ENCODE measurements around the gene CACNG4.

CACNG4 gene

DNA sequence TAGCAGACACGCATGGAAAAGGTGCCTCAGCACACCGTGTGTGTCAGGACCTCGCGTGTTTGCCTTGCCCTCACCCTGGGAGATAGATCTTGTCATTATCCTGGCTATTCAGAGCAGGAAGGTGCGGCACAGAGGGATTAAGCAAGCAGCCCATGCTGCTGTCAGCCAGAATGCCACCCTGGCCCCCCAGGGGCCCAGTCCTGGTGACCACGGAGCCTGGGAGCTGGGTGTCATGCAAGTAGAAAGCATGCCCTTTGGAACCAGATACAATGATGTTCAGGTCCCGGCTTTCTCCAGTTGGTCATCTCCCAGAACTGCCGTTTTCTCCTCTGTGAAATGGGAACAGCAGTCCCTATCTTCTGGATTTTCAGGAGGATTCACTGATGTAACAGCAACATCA, 29.9 kb downstream of the CACNG4 start:
- Histone ChIP-seq H3K27me3 (no peaks in the 10 kb centered on the region), H3K9me3 (no peaks in the 10 kb centered on the region), H3K4me1 (no peaks in the 10 kb centered on the region; the same call in 1 of the 2 replicates), H3K4me3 (ENCODE audit: low read depth, low read length) (no peak overlapping the region), H3K36me3 (peaks cover 3% of the 10 kb centered on the region; the same call in 1 of the 2 replicates)
- no peak for DNase-seq
- TF ChIP-seq, protein P1, sequence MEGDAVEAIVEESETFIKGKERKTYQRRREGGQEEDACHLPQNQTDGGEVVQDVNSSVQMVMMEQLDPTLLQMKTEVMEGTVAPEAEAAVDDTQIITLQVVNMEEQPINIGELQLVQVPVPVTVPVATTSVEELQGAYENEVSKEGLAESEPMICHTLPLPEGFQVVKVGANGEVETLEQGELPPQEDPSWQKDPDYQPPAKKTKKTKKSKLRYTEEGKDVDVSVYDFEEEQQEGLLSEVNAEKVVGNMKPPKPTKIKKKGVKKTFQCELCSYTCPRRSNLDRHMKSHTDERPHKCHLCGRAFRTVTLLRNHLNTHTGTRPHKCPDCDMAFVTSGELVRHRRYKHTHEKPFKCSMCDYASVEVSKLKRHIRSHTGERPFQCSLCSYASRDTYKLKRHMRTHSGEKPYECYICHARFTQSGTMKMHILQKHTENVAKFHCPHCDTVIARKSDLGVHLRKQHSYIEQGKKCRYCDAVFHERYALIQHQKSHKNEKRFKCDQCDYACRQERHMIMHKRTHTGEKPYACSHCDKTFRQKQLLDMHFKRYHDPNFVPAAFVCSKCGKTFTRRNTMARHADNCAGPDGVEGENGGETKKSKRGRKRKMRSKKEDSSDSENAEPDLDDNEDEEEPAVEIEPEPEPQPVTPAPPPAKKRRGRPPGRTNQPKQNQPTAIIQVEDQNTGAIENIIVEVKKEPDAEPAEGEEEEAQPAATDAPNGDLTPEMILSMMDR (IDR thresholded peaks at IDR 0.05; ENCODE audit: low read depth, low read length), result no peak

DNA sequence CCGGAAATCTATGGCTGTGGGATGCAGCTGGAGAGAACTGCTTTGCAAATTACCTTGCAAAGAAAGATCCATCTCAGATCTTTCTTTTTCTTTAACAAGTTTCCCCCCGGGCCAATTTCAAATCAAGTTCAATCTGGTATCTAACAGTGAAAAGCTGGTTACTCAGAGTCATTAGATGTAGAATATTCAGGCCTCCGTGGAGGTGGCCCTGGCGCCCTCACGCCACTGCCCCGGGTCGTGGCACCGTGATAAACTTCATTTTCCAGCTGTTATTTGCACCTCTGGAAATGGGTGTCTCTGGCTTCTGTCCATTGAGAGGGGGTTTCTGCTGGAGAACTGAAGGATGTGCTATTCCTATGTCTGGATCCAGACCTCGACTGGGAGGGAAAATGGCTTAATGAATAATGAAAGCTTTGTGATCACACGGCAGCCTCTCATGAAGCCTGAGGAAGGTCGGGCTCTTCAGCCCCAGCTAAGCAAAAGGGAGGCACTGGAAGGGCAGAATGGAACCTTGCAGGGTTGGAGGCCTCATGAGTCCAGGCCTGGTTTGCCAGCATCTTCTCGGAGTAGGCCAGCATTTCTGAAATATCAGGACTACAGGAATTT, 30.5 kb downstream of the CACNG4 start:
- Histone ChIP-seq H3K4me3 (ENCODE audit: low read depth, low read length) (no peak overlapping the region), H3K4me1 (no peaks in the 10 kb centered on the region; the same call in 1 of the 2 replicates), H3K9me3 (no peaks in the 10 kb centered on the region), H3K36me3 (peaks cover 3% of the 10 kb centered on the region; the same call in 1 of the 2 replicates), H3K27me3 (no peaks in the 10 kb centered on the region)
- TF ChIP-seq, protein P1 (IDR thresholded peaks at IDR 0.05; ENCODE audit: low read depth, low read length), result no peak
- DNase-seq, result no peak

DNA sequence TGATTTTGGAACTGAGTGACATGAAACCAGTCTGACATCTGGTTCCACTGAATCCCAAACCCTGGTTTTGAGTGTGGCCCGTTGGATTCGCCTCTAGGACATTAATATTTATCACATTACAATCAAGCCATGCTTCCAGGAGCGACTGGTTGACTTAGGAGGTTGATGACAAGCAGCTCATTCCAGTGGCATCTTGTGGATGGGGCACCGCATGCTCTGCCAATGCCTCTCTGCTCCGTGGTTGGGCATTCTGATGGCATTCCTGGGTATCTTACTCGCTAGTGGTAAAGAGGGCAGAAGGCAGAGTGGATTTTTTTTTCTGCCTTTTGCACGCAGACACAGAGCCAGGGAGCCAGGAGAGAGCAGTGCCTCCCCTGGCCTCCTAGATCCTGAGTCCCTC, 31.4 kb downstream of the CACNG4 start:
- TF ChIP-seq, protein P1 (IDR thresholded peaks at IDR 0.05; ENCODE audit: low read depth, low read length), result no peak
- Histone ChIP-seq H3K36me3 (peaks cover 6% of the 10 kb centered on the region), H3K9me3 (no peaks in the 10 kb centered on the region), H3K4me3 (ENCODE audit: low read depth, low read length) (no peak overlapping the region), H3K4me1 (no peaks in the 10 kb centered on the region; the same call in 1 of the 2 replicates), H3K27me3 (no peaks in the 10 kb centered on the region)
- no peak for DNase-seq

DNA sequence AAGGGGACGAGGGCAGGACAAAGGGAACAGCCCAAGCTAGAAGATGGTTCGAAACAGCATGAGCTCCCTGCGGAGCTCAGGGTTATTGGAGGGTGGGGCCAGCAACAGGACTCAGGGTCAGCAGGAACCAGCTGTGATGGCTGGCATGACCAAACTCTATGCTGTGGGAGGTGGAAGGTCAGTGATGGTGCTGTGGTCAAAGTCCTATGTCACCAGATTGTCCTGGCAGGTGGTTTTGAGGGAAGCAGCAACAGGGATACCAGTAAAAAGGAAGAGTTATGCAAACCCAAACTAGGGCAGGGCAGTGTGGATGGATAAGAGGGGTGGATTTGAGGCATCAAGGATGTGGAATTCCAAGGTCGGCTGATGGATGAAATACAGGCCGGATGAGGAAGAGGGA, 32.4 kb downstream of the CACNG4 start:
- H3K27me3 ChIP-seq, result no peaks in the 10 kb centered on the region
- peaks cover 2% of the 10 kb centered on the region; the same call in 1 of the 2 replicates for H3K36me3 ChIP-seq
- no peaks in the 10 kb centered on the region; the same call in 1 of the 2 replicates for H3K4me1 ChIP-seq
- no peaks in the 10 kb centered on the region for H3K9me3 ChIP-seq
- DNase-seq, result no peak
- no peak overlapping the region for H3K4me3 ChIP-seq (ENCODE audit: low read depth, low read length)
- TF ChIP-seq, protein P1 (IDR thresholded peaks at IDR 0.05; ENCODE audit: low read depth, low read length), result no peak

DNA sequence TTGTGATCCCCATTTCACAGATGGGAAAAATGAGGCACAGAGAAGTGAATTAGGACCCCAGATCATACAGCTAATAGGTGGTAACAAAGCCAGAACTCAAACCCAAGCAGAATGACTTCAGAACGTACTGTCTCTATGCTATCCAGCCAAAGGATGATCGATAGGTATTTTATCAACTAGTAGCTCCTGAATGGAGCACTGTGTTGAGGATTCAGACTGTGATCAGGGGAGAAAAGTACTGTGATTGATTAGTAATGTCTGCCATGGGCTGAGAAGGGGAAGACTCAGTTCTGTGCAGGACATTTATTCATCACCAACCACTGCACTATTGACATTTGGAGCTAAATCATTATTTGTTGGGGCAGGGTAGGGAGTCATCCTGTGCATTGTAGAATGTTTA, 38.7 kb downstream of the CACNG4 start:
- no peaks in the 10 kb centered on the region for H3K4me1 ChIP-seq
- H3K4me3 ChIP-seq (ENCODE audit: low read depth, low read length), result no peak overlapping the region
- H3K36me3 ChIP-seq, result peaks cover 2% of the 10 kb centered on the region; the same call in 1 of the 2 replicates
- DNase-seq, result no peak
- TF ChIP-seq, protein P1 (IDR thresholded peaks at IDR 0.05; ENCODE audit: low read depth, low read length), result no peak
- H3K9me3 ChIP-seq, result no peaks in the 10 kb centered on the region
- H3K27me3 ChIP-seq, result no peaks in the 10 kb centered on the region

DNA sequence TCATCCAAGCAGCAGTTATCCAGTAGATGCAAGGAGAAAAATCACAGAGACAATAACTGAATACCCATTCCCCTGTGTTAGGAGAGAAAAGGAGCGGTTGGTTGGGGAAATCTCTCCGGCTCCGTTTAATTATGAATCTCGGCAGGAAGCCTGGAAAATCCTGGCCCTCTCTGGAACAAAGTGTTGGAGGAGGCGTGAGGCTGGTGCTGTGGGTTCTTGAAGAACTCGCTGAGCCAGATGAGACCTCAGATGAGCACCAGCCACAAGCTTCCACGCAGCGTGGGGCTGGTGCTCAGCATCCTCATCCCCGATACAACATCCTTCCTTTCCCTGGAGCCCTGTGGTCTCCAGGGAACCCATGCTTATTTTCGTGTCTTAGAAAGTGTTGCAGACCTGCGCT, 39.7 kb downstream of the CACNG4 start:
- Histone ChIP-seq H3K27me3 (no peaks in the 10 kb centered on the region), H3K9me3 (no peaks in the 10 kb centered on the region), H3K4me3 (ENCODE audit: low read depth, low read length) (no peak overlapping the region), H3K36me3 (peaks cover 2% of the 10 kb centered on the region), H3K4me1 (no peaks in the 10 kb centered on the region)
- TF ChIP-seq, protein P1 (IDR thresholded peaks at IDR 0.05; ENCODE audit: low read depth, low read length), result no peak
- no peak for DNase-seq

Data from BE2C (cell line).